NCI-H187 treated with DMSO at 0.1 percent for 48 hours (cell line): ENCODE data around the gene RPS6KA3.
"Not testable (repeated sequence)": the region's sequence is repeated elsewhere in the genome, so short reads cannot be mapped to it uniquely, and the experiment has no call there.

Source experiments
- DNase-seq: peaks from one replicate; lab custom pipeline; 2025; lab: John Stamatoyannopoulos, UW

The RPS6KA3 gene

GRCh38 chrX:20265221-20265725 is 1.4 kb downstream of the RPS6KA3 start:
- DNase-seq = no peak

GRCh38 chrX:20263474-20263873 is 3.2 kb downstream of the RPS6KA3 start:
- no peak for DNase-seq

GRCh38 chrX:20260885-20261284 is 5.8 kb downstream of the RPS6KA3 start:
- no peak for DNase-seq

GRCh38 chrX:20254712-20255299 is 11.9 kb downstream of the RPS6KA3 start:
- no peak for DNase-seq

GRCh38 chrX:20253232-20253543 is 13.5 kb downstream of the RPS6KA3 start:
- no peak for DNase-seq

- DNase-seq = no peak
These were observed 14.1 kb downstream of the RPS6KA3 start for GRCh38 chrX:20252381-20253231.

GRCh38 chrX:20251691-20252090 is 15.0 kb downstream of the RPS6KA3 start:
- DNase-seq = no peak

- DNase-seq = not testable (repeated sequence)
These were observed 16.6 kb downstream of the RPS6KA3 start for GRCh38 chrX:20250146-20250545.

GRCh38 chrX:20248592-20249192 is 18.0 kb downstream of the RPS6KA3 start:
- DNase-seq = no peak

GRCh38 chrX:20244931-20245330 is 21.8 kb downstream of the RPS6KA3 start:
- no peak for DNase-seq

GRCh38 chrX:20240201-20240600 is 26.5 kb downstream of the RPS6KA3 start:
- no peak for DNase-seq

GRCh38 chrX:20237864-20238263 is 28.8 kb downstream of the RPS6KA3 start:
- DNase-seq = no peak

GRCh38 chrX:20235755-20236154 is 31.0 kb downstream of the RPS6KA3 start:
- no peak for DNase-seq

- DNase-seq = no peak
These were observed 33.4 kb downstream of the RPS6KA3 start for GRCh38 chrX:20233336-20233735.

GRCh38 chrX:20231598-20231997 is 35.1 kb downstream of the RPS6KA3 start:
- no peak for DNase-seq

GRCh38 chrX:20230406-20230805 is 36.3 kb downstream of the RPS6KA3 start:
- DNase-seq = no peak

GRCh38 chrX:20229155-20229554 is 37.6 kb downstream of the RPS6KA3 start:
- no peak for DNase-seq

GRCh38 chrX:20228245-20228644 is 38.5 kb downstream of the RPS6KA3 start:
- DNase-seq = no peak

- DNase-seq = no peak
These were observed 39.6 kb downstream of the RPS6KA3 start for GRCh38 chrX:20227116-20227515.

GRCh38 chrX:20225488-20225833 is 41.2 kb downstream of the RPS6KA3 start:
- no peak for DNase-seq

- no peak for DNase-seq
These were observed 41.8 kb downstream of the RPS6KA3 start for GRCh38 chrX:20224814-20225487.

GRCh38 chrX:20221902-20222301 is 44.8 kb downstream of the RPS6KA3 start:
- no peak for DNase-seq
